Measurements from ENCODE around the gene EXT2.

- no peak for TF ChIP-seq CTCF (conservative IDR thresholded peaks at IDR 0.05; ENCODE audit: low read depth, low read length)
- TF ChIP-seq EZH2 (IDR thresholded peaks at IDR 0.05; ENCODE audit: low read length, unreplicated experiment): no peak
Measured at GRCh38 chr11:44177905-44178304, 82.4 kb downstream of the EXT2 start.
